ENCODE results near the gene ERI2. TPM values are rescaled to one million over a fixed set of nuclear protein-coding genes. Genes with fewer than 3 reads are reported as not detected.

ERI2 gene
- total RNA-seq, 1 donor from 2014 or later = 4.5 TPM

- ChIA-PET CTCF (interaction anchor here (1.6 kb wide), 1 partner anchor 251 kb away, joined by 3 read pairs; no protein-coding TSS in a partner anchor), POLR2A (no interaction called here)
- intact Hi-C loops (cut with micrococcal nuclease) = no loop called here
- peaks cover 2% of the 10 kb centered on the region for H3K4me1 Mint-ChIP-seq
- H3K36me3 Mint-ChIP-seq (ENCODE audit: low read depth) = no peaks in the 10 kb centered on the region
- no peak overlapping the region for H3K4me3 Mint-ChIP-seq
- ATAC-seq (ENCODE audit: low read depth) (no peak), DNase-seq (no peak)
- no peak overlapping the region for H3K27ac Mint-ChIP-seq
- H3K27me3 Mint-ChIP-seq = no peaks in the 10 kb centered on the region
- TF ChIP-seq, protein P1, sequence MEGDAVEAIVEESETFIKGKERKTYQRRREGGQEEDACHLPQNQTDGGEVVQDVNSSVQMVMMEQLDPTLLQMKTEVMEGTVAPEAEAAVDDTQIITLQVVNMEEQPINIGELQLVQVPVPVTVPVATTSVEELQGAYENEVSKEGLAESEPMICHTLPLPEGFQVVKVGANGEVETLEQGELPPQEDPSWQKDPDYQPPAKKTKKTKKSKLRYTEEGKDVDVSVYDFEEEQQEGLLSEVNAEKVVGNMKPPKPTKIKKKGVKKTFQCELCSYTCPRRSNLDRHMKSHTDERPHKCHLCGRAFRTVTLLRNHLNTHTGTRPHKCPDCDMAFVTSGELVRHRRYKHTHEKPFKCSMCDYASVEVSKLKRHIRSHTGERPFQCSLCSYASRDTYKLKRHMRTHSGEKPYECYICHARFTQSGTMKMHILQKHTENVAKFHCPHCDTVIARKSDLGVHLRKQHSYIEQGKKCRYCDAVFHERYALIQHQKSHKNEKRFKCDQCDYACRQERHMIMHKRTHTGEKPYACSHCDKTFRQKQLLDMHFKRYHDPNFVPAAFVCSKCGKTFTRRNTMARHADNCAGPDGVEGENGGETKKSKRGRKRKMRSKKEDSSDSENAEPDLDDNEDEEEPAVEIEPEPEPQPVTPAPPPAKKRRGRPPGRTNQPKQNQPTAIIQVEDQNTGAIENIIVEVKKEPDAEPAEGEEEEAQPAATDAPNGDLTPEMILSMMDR (IDR thresholded peaks at IDR 0.05) = no peak
- H3K9me3 Mint-ChIP-seq = peaks cover 14% of the 10 kb centered on the region
Observed at GRCh38 chr16:20833086-20833485, 26.8 kb upstream of the ERI2 start.

- Mint-ChIP-seq H3K4me3 (no peak overlapping the region), H3K27ac (no peak overlapping the region), H3K9me3 (peaks cover 2% of the 10 kb centered on the region), H3K4me1 (no peaks in the 10 kb centered on the region), H3K27me3 (no peaks in the 10 kb centered on the region), H3K36me3 (ENCODE audit: low read depth) (no peaks in the 10 kb centered on the region)
- ChIA-PET CTCF (no interaction called here), POLR2A (no interaction called here)
- DNase-seq (no peak), ATAC-seq (ENCODE audit: low read depth) (no peak)
- TF ChIP-seq, protein P1 (IDR thresholded peaks at IDR 0.05) = no peak
- intact Hi-C loops (cut with micrococcal nuclease) = no loop called here
Observed at GRCh38 chr16:20830372-20830771, 24.1 kb upstream of the ERI2 start.

DNA sequence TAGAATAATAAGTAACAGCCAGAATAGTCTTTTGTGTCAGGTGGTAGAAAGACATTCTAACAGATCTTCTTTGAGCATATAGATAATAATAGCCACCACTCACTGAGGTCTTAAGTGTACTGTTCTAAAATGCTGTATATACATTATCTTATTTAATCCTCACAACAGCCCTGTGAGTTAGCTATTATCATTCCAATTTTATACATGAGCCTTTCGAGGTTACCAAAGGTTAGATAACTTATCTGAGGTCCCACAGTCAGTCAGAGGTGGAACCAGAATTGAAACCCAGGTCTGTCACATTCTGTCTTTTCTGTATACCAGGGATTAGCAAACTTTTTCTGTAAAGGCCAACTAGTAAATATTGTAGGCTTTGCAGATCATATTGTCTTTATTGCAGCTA lies 23.3 kb upstream of the ERI2 start:
- H3K36me3 Mint-ChIP-seq (ENCODE audit: low read depth) = no peaks in the 10 kb centered on the region
- H3K4me3 Mint-ChIP-seq = no peak overlapping the region
- H3K27ac Mint-ChIP-seq = no peak overlapping the region
- no peak for ATAC-seq (ENCODE audit: low read depth)
- peaks cover 2% of the 10 kb centered on the region for H3K9me3 Mint-ChIP-seq
- TF ChIP-seq, protein P1 (IDR thresholded peaks at IDR 0.05) = no peak
- ChIA-PET POLR2A (no interaction called here), CTCF (no interaction called here)
- DNase-seq = no peak
- no peaks in the 10 kb centered on the region for H3K27me3 Mint-ChIP-seq
- H3K4me1 Mint-ChIP-seq = no peaks in the 10 kb centered on the region
- intact Hi-C loops (cut with micrococcal nuclease) = no loop called here

GRCh38 chr16:20826039-20826566 lies 19.8 kb upstream of the ERI2 start:
- Mint-ChIP-seq H3K9me3 (no peaks in the 10 kb centered on the region), H3K27ac (no peak overlapping the region), H3K27me3 (no peaks in the 10 kb centered on the region), H3K4me3 (no peak overlapping the region), H3K4me1 (peaks cover 7% of the 10 kb centered on the region), H3K36me3 (ENCODE audit: low read depth) (no peaks in the 10 kb centered on the region)
- intact Hi-C loops (cut with micrococcal nuclease) = no loop called here
- DNase-seq = no peak
- POLR2A ChIA-PET = no interaction called here
- TF ChIP-seq, protein P1 (IDR thresholded peaks at IDR 0.05) = no peak
- CTCF ChIA-PET = no interaction called here
- ATAC-seq (ENCODE audit: low read depth) = no peak

DNA sequence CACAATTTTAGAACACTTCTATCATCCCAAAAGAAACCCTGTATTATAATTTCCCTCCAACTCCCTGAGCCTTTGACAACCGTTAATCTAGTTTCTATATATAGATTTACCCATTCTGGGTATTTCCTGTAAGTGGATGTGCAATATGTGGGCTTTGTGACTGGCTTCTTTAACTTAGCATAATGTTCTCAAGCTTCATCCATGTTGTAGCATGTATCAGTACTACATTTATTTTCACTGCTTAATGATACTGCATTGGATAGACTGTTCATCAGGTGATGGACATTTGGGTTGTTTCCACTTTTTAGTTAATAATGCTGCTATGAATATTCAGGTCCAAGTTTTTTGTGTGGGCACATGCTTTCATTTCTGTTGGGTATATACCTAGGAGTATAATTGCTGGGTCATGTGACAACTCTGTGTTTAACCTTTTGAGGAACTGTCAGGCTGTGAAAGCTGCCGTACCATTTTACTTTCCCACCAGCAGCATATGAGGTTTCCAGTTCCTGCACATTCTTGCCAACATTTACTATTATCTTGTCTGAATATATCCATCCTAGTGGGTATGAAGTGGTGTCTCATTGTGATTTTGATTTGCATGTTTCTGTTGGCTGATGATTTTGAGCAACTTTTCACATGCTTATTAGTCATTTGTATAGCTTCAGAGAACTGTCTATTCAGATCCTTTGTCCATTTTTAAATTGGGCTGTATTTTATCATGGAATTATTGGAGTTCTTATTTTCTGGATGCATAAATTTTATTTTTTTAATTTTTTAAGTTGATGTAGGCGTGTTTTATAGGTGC lies 16.5 kb upstream of the ERI2 start:
- H3K4me3 Mint-ChIP-seq = no peak overlapping the region
- no peak overlapping the region for H3K27ac Mint-ChIP-seq
- ATAC-seq (ENCODE audit: low read depth) (no peak), DNase-seq (no peak)
- H3K9me3 Mint-ChIP-seq = no peaks in the 10 kb centered on the region
- POLR2A ChIA-PET = no interaction called here
- peaks cover 7% of the 10 kb centered on the region for H3K4me1 Mint-ChIP-seq
- no peaks in the 10 kb centered on the region for H3K27me3 Mint-ChIP-seq
- no peaks in the 10 kb centered on the region for H3K36me3 Mint-ChIP-seq (ENCODE audit: low read depth)
- CTCF ChIA-PET = no interaction called here
- TF ChIP-seq, protein P1 (IDR thresholded peaks at IDR 0.05) = no peak
- intact Hi-C loops (cut with micrococcal nuclease) = no loop called here
